Astrocyte of the cerebellum (primary cell): ENCODE measurements around the gene C19orf67.
A peak's percentile ranks its signal among the peaks of the same experiment; 100 is the strongest.

Experiments
- DNase-seq: peaks from one replicate; pipeline ENCODE4 v3.0.0-alpha.2; 2011; ENCODE audit warnings: low read depth
- H3K4me3 ChIP-seq: 2 replicates; pipeline ENCODE4 v1.5.1; 2011; ENCODE audit warnings: mild to moderate bottlenecking, low read depth, low read length, moderate library complexity
- CTCF ChIP-seq: IDR thresholded peaks from 2 replicates; pipeline ENCODE4 v1.5.1; 2012; ENCODE audit warnings: low read length, low read depth, moderate library complexity, mild to moderate bottlenecking; ENCODE audit errors: missing control alignments
- in situ Hi-C: cut with HindIII; loops from 2 replicates; pipeline ENCODE4 v1.10.0; 2017; ENCODE audit warnings: low sequenced_read_pairs

The C19orf67 gene

DNA sequence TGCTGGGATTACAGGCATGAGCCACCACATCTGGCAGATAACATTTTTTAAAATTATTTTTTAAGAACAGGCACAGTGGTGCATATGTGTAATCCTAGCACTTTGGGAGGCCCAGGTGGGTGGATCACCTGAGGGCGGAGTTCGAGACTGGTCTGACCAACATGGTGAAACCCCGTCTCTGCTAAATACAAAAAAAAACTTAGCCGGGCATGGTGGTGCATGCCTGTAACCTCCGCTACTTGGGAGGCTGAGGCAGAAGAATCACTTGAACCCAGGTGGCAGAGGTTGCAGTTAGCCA lies 23.1 kb downstream of the C19orf67 start:
- in situ Hi-C loops: no loop called here
- H3K4me3 ChIP-seq: no peak overlapping the region
- no peak for DNase-seq
- TF ChIP-seq CTCF: no peak

DNA sequence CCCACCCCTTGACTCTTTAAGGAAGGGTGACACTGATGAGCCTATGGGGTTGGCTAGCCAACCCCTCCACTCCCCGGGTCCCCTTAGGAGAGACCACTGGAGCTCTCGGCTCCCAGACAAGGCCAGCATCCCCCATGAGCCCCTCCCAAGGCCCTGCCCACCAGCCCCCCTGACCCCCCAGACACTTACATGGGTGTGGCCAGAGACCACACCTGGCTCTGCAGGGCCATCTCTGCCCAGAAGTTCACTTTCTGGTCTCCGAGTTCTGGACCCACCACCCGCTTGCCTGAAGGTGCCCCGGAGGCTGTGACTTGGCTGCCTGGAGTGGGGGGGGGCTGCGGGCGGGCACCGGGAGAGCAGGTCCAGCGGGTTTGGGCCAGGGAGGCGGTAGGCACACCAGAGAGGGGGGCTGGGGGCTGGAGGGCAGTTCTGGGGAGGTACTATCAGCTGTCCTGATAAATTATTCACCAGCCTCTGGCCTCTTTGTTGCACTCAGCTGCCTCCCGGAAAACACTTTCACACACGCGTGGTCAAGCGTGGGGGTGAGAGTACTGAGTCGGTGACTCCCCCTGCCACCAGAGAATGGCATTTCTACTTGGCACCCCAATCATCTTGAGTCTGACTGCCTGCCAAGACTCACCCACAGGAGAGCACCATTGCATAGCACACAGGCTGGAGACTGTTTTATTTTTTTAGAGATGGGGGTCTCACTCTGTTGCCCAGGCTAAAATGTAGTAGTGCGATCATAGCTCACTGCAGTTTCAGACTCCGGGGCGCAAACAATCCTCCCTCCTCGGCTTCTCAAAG lies 23.6 kb downstream of the C19orf67 start, which contains the start of gene PALM3:
Gene PALM3, minus strand, starts transcription at position 326 of the 807 bp plus-strand sequence. Its CDS starts 96 bp downstream, at position 230.
- DNase-seq: no peak
- in situ Hi-C loops: no loop called here
- no peak for TF ChIP-seq CTCF
- no peak within 1 kb of the TSS for H3K4me3 ChIP-seq

DNA sequence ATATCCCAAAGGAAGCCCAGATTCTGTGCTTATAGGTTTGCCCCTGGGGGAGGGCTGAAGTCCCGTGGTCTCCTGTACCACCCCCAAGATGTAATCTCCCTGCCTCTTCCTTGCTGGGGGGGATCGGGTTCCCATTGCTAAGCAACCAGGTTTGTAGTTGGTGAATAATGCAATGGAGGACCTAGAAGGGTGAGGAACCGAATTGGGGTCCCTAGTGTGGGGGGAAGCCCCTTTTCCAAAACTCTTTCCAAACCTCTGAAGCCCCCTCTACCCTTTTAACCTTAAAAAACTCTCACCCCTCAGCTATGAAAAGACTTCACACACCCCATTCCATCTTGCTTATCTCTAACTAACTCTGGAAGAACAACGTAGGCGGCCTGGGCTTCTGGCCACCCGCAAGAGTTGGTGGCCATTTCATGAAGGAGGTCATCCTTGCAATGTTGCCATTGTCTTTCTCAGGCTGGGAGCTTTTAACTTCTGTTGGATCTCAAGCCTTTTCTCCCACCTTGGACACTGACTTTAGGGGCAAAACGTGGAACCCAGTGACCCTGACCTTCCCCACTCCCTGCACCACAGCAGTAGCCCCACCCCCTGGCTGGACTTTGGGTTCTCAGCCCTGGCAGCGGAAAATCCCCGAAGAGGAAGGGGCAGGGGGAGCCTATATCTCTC lies 24.4 kb downstream of the C19orf67 start:
- TF ChIP-seq CTCF: no peak
- H3K4me3 ChIP-seq: no peak overlapping the region
- DNase-seq: no peak
- in situ Hi-C loops: no loop called here

DNA sequence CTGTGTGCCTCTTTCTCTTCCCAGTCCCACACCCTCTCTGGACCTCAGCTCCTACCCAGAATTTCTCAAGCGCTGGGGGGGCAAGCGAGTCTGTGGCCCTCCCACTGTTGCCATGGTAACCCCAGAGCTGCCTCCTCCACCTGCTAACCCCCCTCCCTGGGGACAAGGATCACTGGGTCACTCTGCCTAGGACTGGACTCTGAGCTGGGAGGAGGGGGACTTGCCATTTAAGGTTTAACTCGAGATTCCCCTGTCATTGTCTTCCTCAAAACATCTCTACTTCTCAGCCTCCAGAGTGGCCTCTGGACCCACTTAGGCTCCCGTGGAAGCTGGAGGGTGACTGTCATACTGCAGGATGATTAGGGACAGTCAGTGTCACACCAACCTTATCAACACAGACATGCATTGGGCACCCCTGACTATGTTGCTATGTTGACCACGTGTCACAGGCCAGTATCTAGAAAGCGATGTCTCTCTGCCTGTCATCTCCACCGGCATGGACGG lies 25.9 kb downstream of the C19orf67 start:
- in situ Hi-C loops: no loop called here
- DNase-seq: no peak
- TF ChIP-seq CTCF: no peak
- no peak overlapping the region for H3K4me3 ChIP-seq

DNA sequence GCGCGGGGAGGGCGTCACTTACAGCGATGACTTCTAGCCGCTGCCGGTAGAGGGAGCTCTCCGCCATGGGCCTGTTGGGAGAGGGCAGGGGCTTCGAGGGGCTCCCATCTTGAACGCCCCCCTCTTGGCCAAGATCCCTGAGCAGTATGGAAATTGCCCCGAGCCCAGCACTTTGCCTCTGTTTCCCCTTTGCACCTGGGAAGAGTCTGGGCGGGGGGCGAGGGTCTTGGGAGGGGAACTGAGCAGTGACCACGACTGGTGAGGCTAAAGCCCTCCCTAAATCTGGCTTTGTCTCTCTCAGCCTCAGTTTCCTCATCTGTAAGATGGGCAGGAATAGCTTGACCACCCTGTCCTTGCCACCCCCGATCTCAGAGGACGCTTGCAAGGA lies 26.5 kb downstream of the C19orf67 start:
- peak; percentile 73 for TF ChIP-seq CTCF
- H3K4me3 ChIP-seq: no peak overlapping the region
- DNase-seq: no peak
- in situ Hi-C loops: no loop called here

- H3K4me3 ChIP-seq: peak overlapping the region; percentile 36
- no peak for DNase-seq
- no peak for TF ChIP-seq CTCF
- in situ Hi-C loops: no loop called here
These were observed 27.1 kb downstream of the C19orf67 start for GRCh38 chr19:14058182-14059092.
